HepG2 (cell line): ENCODE results near the gene CCDC106. TPM values are rescaled to one million over a fixed set of nuclear protein-coding genes. Genes with fewer than 3 reads are reported as not detected.

Experiments used
- ATAC-seq: fragments of 200-7000 bp; cut with Tn5 transposase; 3 replicates; pipeline ENCODE4 v1.9.1; 2020; ENCODE audit warnings: mild to moderate bottlenecking, moderate library complexity
- BruUV-seq: library from RNA; stranded (reverse); fragments of 400-500 nt; replicated peaks from 2 replicates; lab custom pipeline; 2021; lab: Mats Ljungman, UMichigan
- CTCF ChIA-PET: fragments of 300-600 bp; formaldehyde crosslinking; extraction: SDS; loops from one replicate; lab custom pipeline; 2021; ENCODE audit warnings: low total read pairs, inconsistent platforms, low intra/inter-chr PET ratio; lab: Yijun Ruan, JAX
- POLR2A ChIA-PET: fragments of 350-600 bp; sonication (Branson Sonifier 250); formaldehyde crosslinking; loops from one replicate; lab custom pipeline; 2020; ENCODE audit warnings: antibody characterized with exemption, inconsistent platforms; lab: Yijun Ruan, JAX
- DNase-seq: peaks from one replicate; pipeline ENCODE4 v3.0.0-alpha.2; 2015; ENCODE audit warnings: low spot score
- FAIRE-seq: peaks from 3 replicates; lab custom pipeline; 2011; peaks lifted over from hg19 to GRCh38; lab: Jason Lieb, UNC
- H2AFZ ChIP-seq: one replicate; pipeline ENCODE4 v1.6.1; 2011; ENCODE audit warnings: low read length, inconsistent platforms
- H3K27ac ChIP-seq: fragments of 300-600 bp; 3 replicates; pipeline ENCODE4 v1.8.0; 2011; ENCODE audit warnings: mixed run types, mild to moderate bottlenecking, mixed read lengths, low read length, inconsistent platforms; ENCODE audit not compliant: insufficient read depth; ENCODE audit errors: extremely low read length
- H3K27me3 ChIP-seq, 2 experiments: fragments of 200-600 bp in 1 of 2; 2 replicates in 1 of 2; 3 replicates in 1 of 2; pipeline versions ENCODE4 v1.6.0 to v1.8.0; 2011; ENCODE audit warnings: low read length in 2 of 2, mild to moderate bottlenecking in 2 of 2, moderate library complexity in 2 of 2, inconsistent platforms in 1 of 2; ENCODE audit not compliant: insufficient read depth in 2 of 2, control insufficient read depth in 1 of 2
- H3K36me3 ChIP-seq, 2 experiments: fragments of 200-600 bp in 1 of 2; replicated peaks in 1 of 2; 2 replicates in 1 of 2; 3 replicates in 1 of 2; pipeline versions ENCODE4 v1.5.1 to v1.8.0; 2011; ENCODE audit warnings: low read length in 2 of 2, inconsistent platforms in 1 of 2; ENCODE audit not compliant: insufficient read depth in 2 of 2, control insufficient read depth in 1 of 2
- H3K4me1 ChIP-seq: 2 replicates; pipeline ENCODE4 v1.5.1; 2012; ENCODE audit warnings: low read length, inconsistent platforms; ENCODE audit not compliant: insufficient read depth
- H3K4me2 ChIP-seq: 2 replicates; pipeline ENCODE4 v1.6.0; 2011; ENCODE audit warnings: low read depth, low read length, inconsistent platforms
- H3K4me3 ChIP-seq, 3 experiments: fragments of 200-600 bp in 1 of 3; sonication (generic), shearing (Covaris generic) in 1 of 3; replicated peaks in 1 of 3; 2 replicates each; pipeline ENCODE4 v1.5.1; 2011 to 2016; ENCODE audit warnings: low read length in 3 of 3, inconsistent platforms in 2 of 3, low read depth in 2 of 3, mild to moderate bottlenecking in 2 of 3, control low read depth in 1 of 3, mixed read lengths in 1 of 3; ENCODE audit not compliant: insufficient read depth in 1 of 3
- H3K79me2 ChIP-seq: one replicate; pipeline ENCODE4 v1.6.1; 2011; ENCODE audit warnings: low read length, inconsistent platforms; ENCODE audit not compliant: insufficient read depth
- H3K9ac ChIP-seq: 2 replicates; pipeline ENCODE4 v1.6.0; 2011; ENCODE audit warnings: mild to moderate bottlenecking, low read depth, low read length, inconsistent platforms; ENCODE audit not compliant: insufficient read depth
- H3K9me3 ChIP-seq: 2 replicates; pipeline ENCODE4 v1.5.1; 2012; ENCODE audit warnings: mild to moderate bottlenecking, low read length
- H4K20me1 ChIP-seq: 2 replicates; pipeline ENCODE4 v1.6.0; 2011; ENCODE audit warnings: inconsistent platforms, mild to moderate bottlenecking, low read length, moderate library complexity; ENCODE audit not compliant: insufficient read depth
- POLR2AphosphoS5 ChIP-seq: IDR thresholded peaks from 2 replicates; pipeline ENCODE4 v1.6.1; 2012; ENCODE audit warnings: low read depth, low read length
- POLR2G ChIP-seq: fragments of 200-400 bp; formaldehyde crosslinking; IDR thresholded peaks from 2 replicates; pipeline ENCODE4 v1.6.1; 2018; ENCODE audit warnings: mild to moderate bottlenecking, low read depth, low read length, moderate library complexity
- SATB2 ChIP-seq: sonication (generic); formaldehyde crosslinking; IDR thresholded peaks from 2 replicates; pipeline ENCODE4 v1.5.0; 2020; ENCODE audit warnings: missing genetic modification reagents
- ZNF263 ChIP-seq: sonication (generic); formaldehyde crosslinking; IDR thresholded peaks from 2 replicates; pipeline ENCODE4 v1.4.0; 2020; ENCODE audit warnings: missing genetic modification reagents
- ZNF446 ChIP-seq: sonication (generic); formaldehyde crosslinking; IDR thresholded peaks from 2 replicates; pipeline ENCODE4 v1.5.0; 2020; ENCODE audit warnings: mild to moderate bottlenecking, missing genetic modification reagents
- ZNF792 ChIP-seq: IDR thresholded peaks from 2 replicates; pipeline ENCODE4 v1.6.1; 2016
- WGBS: methylation state at CpG from one replicate; pipeline ENCODE4 v1.1.6; 2017; ENCODE audit warnings: low lambda C conversion rate; 5-methylcytosine and 5-hydroxymethylcytosine counted together
- in situ Hi-C: cut with HindIII; loops from 2 replicates; pipeline ENCODE4 v1.10.0; 2017; ENCODE audit warnings: low pct_unique_long_range_greater_than_20kb; ENCODE audit not compliant: extremely low pct_ligation_motif_present
- intact Hi-C: fragments of 100-400 bp; cut with micrococcal nuclease; formaldehyde crosslinking; loops from one replicate; pipeline ENCODE4 v1.10.0; 2022; ENCODE audit not compliant: unreplicated experiment
- polyA plus RNA-seq, 8 experiments: library from polyadenylated mRNA; depleted of rRNA in 3 of 8; stranded (reverse) in 7 of 8; unstranded in 1 of 8; fragments of >200 nt; fragmentation: Illumina TruSeq in 4 of 8; extraction: Trizol in 4 of 8; gene quantifications; 2 replicates each; pipeline versions ENCODE4 v1.2.1 to v1.2.3, GENCODE V29; 2011 to 2016; ENCODE audit warnings: low read depth in 4 of 8, missing spikeins in 1 of 8, mixed read lengths in 1 of 8; ENCODE audit not compliant: insufficient read depth in 1 of 8
- total RNA-seq, 5 experiments: library from RNA; depleted of rRNA; stranded (reverse); fragments of >200 nt; fragmentation: Illumina TruSeq; extraction: Trizol; gene quantifications; 2 replicates each; pipeline ENCODE4 v1.2.3, GENCODE V29; 2016; ENCODE audit warnings: low read depth in 1 of 5

Gene CCDC106
- total and polyA plus RNA-seq, 2 of the 13 experiments (the other 11 are each of a cell fraction or from before 2014, with no cell fraction given): 4.7 to 8.8 TPM

- no peak overlapping the region for H3K4me3 ChIP-seq
- POLR2A ChIA-PET: interaction anchor here (0.7 kb wide), 1 partner anchor 12 kb away, joined by 5 read pairs; no protein-coding TSS in a partner anchor
These were observed 29.6 kb upstream of the CCDC106 start for GRCh38 chr19:55618426-55618825.

DNA sequence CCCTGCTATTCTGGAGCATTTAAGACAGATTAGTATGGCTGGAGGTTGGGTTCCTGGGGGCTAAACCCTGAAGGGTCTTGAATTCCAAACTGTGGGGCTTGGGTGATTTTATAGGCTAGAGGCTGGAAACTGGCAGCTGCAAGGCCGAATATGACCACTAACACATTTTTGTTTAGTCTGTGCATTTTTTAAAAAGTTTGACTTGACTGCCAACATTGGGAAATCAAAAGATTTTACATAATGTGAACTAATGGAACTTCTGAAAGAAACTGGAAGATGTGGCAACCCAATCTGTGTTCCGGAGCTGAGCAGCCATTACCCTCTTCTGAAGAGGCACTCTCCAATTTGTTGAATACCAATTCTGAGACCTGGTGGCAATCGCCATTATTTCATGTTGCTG is 28.7 kb upstream of the CCDC106 start:
- Histone ChIP-seq H3K27ac (no peak overlapping the region), H2AFZ (no peak overlapping the region), H3K4me2 (no peak overlapping the region), H3K4me3 (no peak overlapping the region), H3K79me2 (peaks cover 4% of the 10 kb centered on the region), H4K20me1 (peaks cover 14% of the 10 kb centered on the region; the same call in 1 of the 2 replicates), H3K36me3 (peaks cover 2 to 5% of the 10 kb centered on the region in 2 experiments; a peak in 1 of 5 replicates), H3K27me3 (no peaks in the 10 kb centered on the region), H3K4me1 (peaks cover 25% of the 10 kb centered on the region), H3K9ac (no peak overlapping the region), H3K9me3 (no peaks in the 10 kb centered on the region)
- DNase-seq (no peak), FAIRE-seq (no peak), ATAC-seq (no peak)
- WGBS: 92% methylated on average over 3 of the region's 3 CpGs
- POLR2A ChIA-PET: interaction anchor here (1.9 kb wide), 1 partner anchor 13 kb away, joined by 6 read pairs; no protein-coding TSS in a partner anchor
- TSS peak; percentile 44 for BruUV-seq
- CTCF ChIA-PET: no interaction called here
- in situ Hi-C loops: no loop called here
- intact Hi-C loops: no loop called here
- TF ChIP-seq POLR2G (peak; percentile 36; the same call in 1 of the 2 replicates), ZNF446 (CRISPR knock-in tag) (no peak), ZNF792 (no peak)

More at GRCh38 chr19:55618426-55618825, 29.6 kb upstream of the CCDC106 start:
- Histone ChIP-seq H4K20me1 (peaks cover 8% of the 10 kb centered on the region; the same call in 1 of the 2 replicates), H3K9me3 (no peaks in the 10 kb centered on the region), H3K79me2 (no peaks in the 10 kb centered on the region), H3K36me3 (peaks cover 2 to 5% of the 10 kb centered on the region in 2 experiments; a peak in 1 of 5 replicates), H2AFZ (no peak overlapping the region), H3K4me1 (peaks cover 19% of the 10 kb centered on the region), H3K9ac (no peak overlapping the region), H3K27me3 (no peaks in the 10 kb centered on the region), H3K4me2 (no peak overlapping the region), H3K27ac (no peak overlapping the region)
- no TSS peak for BruUV-seq
- peak; percentile 24; the same call in 1 of the 2 replicates for TF ChIP-seq POLR2AphosphoS5
- no peak for TF ChIP-seq SATB2 (CRISPR knock-in tag)
- peak; percentile 31; the same call in 1 of the 2 replicates for TF ChIP-seq POLR2G
- TF ChIP-seq ZNF263 (CRISPR knock-in tag): 0 out of 2 replicates have a peak, but pooled peaks have one; percentile 32
- WGBS: 88% methylated on average over 7 of the region's 7 CpGs
- CTCF ChIA-PET: no interaction called here
- in situ Hi-C loops (no loop called here), intact Hi-C loops (no loop called here)
- ATAC-seq: no peak
- DNase-seq: no peak
- FAIRE-seq: no peak
